DND-41 (cell line): ENCODE measurements around the gene PTPRN2.

ENCODE experiments used
- ATAC-seq: fragments of 200-7000 bp; cut with Tn5 transposase; 3 replicates; pipeline ENCODE4 v1.9.1; 2021; ENCODE audit warnings: low read depth; ENCODE audit not compliant: insufficient read depth
- DNase-seq: peaks from one replicate; pipeline ENCODE4 v3.0.0-alpha.2; 2020
- H2AFZ ChIP-seq: 2 replicates; pipeline ENCODE4 v1.6.0; 2012; ENCODE audit warnings: low read depth, low read length
- H3K27ac ChIP-seq: 2 replicates; pipeline ENCODE4 v1.5.1; 2012; ENCODE audit warnings: low read length, inconsistent platforms
- H3K27me3 ChIP-seq: fragments of 200-600 bp; sonication (generic); 2 replicates; pipeline ENCODE4 v1.6.0; 2012; ENCODE audit warnings: low read length, mild to moderate bottlenecking, inconsistent platforms; ENCODE audit not compliant: insufficient read depth, poor library complexity
- H3K36me3 ChIP-seq: 2 replicates; pipeline ENCODE4 v1.5.1; 2012; ENCODE audit warnings: low read length, inconsistent platforms; ENCODE audit not compliant: insufficient read depth
- H3K4me1 ChIP-seq: 2 replicates; pipeline ENCODE4 v1.5.1; 2012; ENCODE audit warnings: mild to moderate bottlenecking, low read length; ENCODE audit not compliant: insufficient read depth
- H3K4me2 ChIP-seq: 2 replicates; pipeline ENCODE4 v1.6.0; 2012; ENCODE audit warnings: mild to moderate bottlenecking, moderate library complexity, low read length, inconsistent platforms; ENCODE audit not compliant: insufficient read depth
- H3K4me3 ChIP-seq, 2 experiments: fragments of 200-600 bp in 1 of 2; shearing (Covaris generic) in 1 of 2; 2 replicates each; pipeline ENCODE4 v1.5.1; 2012 to 2016; ENCODE audit warnings: inconsistent platforms in 2 of 2, low read length in 2 of 2, mild to moderate bottlenecking in 2 of 2, low read depth in 1 of 2, moderate library complexity in 1 of 2
- H3K79me2 ChIP-seq: 2 replicates; pipeline ENCODE4 v1.6.0; 2012; ENCODE audit warnings: low read length, inconsistent platforms; ENCODE audit not compliant: insufficient read depth
- H3K9ac ChIP-seq: 2 replicates; pipeline ENCODE4 v1.6.0; 2012; ENCODE audit warnings: low read depth, mild to moderate bottlenecking, inconsistent platforms, low read length, moderate library complexity
- H3K9me3 ChIP-seq: 2 replicates; pipeline ENCODE4 v1.5.1; 2012; ENCODE audit warnings: low read length, moderate library complexity, mild to moderate bottlenecking, inconsistent platforms; ENCODE audit not compliant: insufficient read depth, severe bottlenecking
- H4K20me1 ChIP-seq: 2 replicates; pipeline ENCODE4 v1.6.0; 2012; ENCODE audit warnings: low read length; ENCODE audit not compliant: insufficient read depth
- CTCF ChIP-seq: IDR thresholded peaks from 2 replicates; pipeline ENCODE4 v1.5.1; 2012; ENCODE audit warnings: borderline replicate concordance, low read length, moderate library complexity, mild to moderate bottlenecking; ENCODE audit not compliant: poor library complexity, severe bottlenecking; ENCODE audit errors: extremely low read depth
- EZH2 ChIP-seq: IDR thresholded peaks from 3 replicates; pipeline ENCODE4 v1.6.1; 2012; ENCODE audit warnings: borderline replicate concordance, low read depth, mild to moderate bottlenecking, moderate library complexity, low read length, inconsistent platforms; ENCODE audit not compliant: severe bottlenecking

The PTPRN2 gene

GRCh38 chr7:158030566-158030965 lies 557.1 kb downstream of the PTPRN2 start:
- no peak for ATAC-seq
- no peak for DNase-seq

GRCh38 chr7:158030071-158030470 lies 557.6 kb downstream of the PTPRN2 start:
- Histone ChIP-seq H3K9ac (no peak overlapping the region), H3K9me3 (peaks cover 6% of the 10 kb centered on the region), H2AFZ (no peak overlapping the region), H3K27ac (no peak overlapping the region), H4K20me1 (no peaks in the 10 kb centered on the region), H3K36me3 (no peaks in the 10 kb centered on the region), H3K4me1 (no peaks in the 10 kb centered on the region), H3K4me2 (no peak overlapping the region), H3K79me2 (no peaks in the 10 kb centered on the region), H3K27me3 (no peaks in the 10 kb centered on the region), H3K4me3 (no peak overlapping the region)
- DNase-seq (no peak), ATAC-seq (no peak)
- TF ChIP-seq CTCF = no peak
- no peak for TF ChIP-seq EZH2

More at GRCh38 chr7:158030566-158030965, 557.1 kb downstream of the PTPRN2 start:
- Histone ChIP-seq H3K4me3 (no peak overlapping the region), H4K20me1 (no peaks in the 10 kb centered on the region), H3K4me1 (no peaks in the 10 kb centered on the region), H3K27me3 (no peaks in the 10 kb centered on the region), H3K27ac (no peak overlapping the region), H3K4me2 (no peak overlapping the region), H3K9ac (no peak overlapping the region), H3K9me3 (peaks cover 6% of the 10 kb centered on the region), H2AFZ (no peak overlapping the region), H3K79me2 (no peaks in the 10 kb centered on the region), H3K36me3 (no peaks in the 10 kb centered on the region)
- no peak for TF ChIP-seq EZH2
- TF ChIP-seq CTCF = no peak

GRCh38 chr7:158029509-158029908 lies 558.1 kb downstream of the PTPRN2 start:
- H2AFZ ChIP-seq = no peak overlapping the region
- H3K4me1 ChIP-seq = no peaks in the 10 kb centered on the region
- H3K4me3 ChIP-seq = no peak overlapping the region
- no peak for ATAC-seq
- no peak overlapping the region for H3K27ac ChIP-seq
- TF ChIP-seq EZH2 (no peak), CTCF (no peak)
- no peak overlapping the region for H3K9ac ChIP-seq
- H3K27me3 ChIP-seq = no peaks in the 10 kb centered on the region
- no peak for DNase-seq
- H4K20me1 ChIP-seq = no peaks in the 10 kb centered on the region
- no peaks in the 10 kb centered on the region for H3K36me3 ChIP-seq
- H3K79me2 ChIP-seq = no peaks in the 10 kb centered on the region
- H3K4me2 ChIP-seq = no peak overlapping the region
- peaks cover 6% of the 10 kb centered on the region for H3K9me3 ChIP-seq

- H3K4me1 ChIP-seq = no peaks in the 10 kb centered on the region
- H3K4me2 ChIP-seq = no peak overlapping the region
- no peaks in the 10 kb centered on the region for H4K20me1 ChIP-seq
- ATAC-seq (no peak), DNase-seq (no peak)
- no peak overlapping the region for H3K27ac ChIP-seq
- no peaks in the 10 kb centered on the region for H3K79me2 ChIP-seq
- H3K9ac ChIP-seq = no peak overlapping the region
- no peak overlapping the region for H3K4me3 ChIP-seq
- no peaks in the 10 kb centered on the region for H3K36me3 ChIP-seq
- TF ChIP-seq EZH2 = no peak
- no peak for TF ChIP-seq CTCF
- H3K9me3 ChIP-seq = peaks cover 3% of the 10 kb centered on the region
- no peak overlapping the region for H2AFZ ChIP-seq
- H3K27me3 ChIP-seq = no peaks in the 10 kb centered on the region
Measured at GRCh38 chr7:158028971-158029370, 558.7 kb downstream of the PTPRN2 start.
